Calu3 (cell line): Measurements from ENCODE around the gene CHMP4B. TPM values are rescaled to one million over a fixed set of nuclear protein-coding genes. Genes with fewer than 3 reads are reported as not detected.

Experiments used
- BruUV-seq: library from RNA; stranded (reverse); fragments of 400-500 nt; replicated peaks from 2 replicates; lab custom pipeline; 2021; lab: Mats Ljungman, UMichigan
- CTCF ChIA-PET: fragments of 300-600 bp; sonication (Branson Sonifier 250); formaldehyde crosslinking; loops from one replicate; lab custom pipeline; 2022; ENCODE audit warnings: antibody characterized with exemption; lab: Charles Lee
- DNase-seq: peaks from one replicate; pipeline ENCODE4 v3.0.0; 2022
- H3K27ac Mint-ChIP-seq: one replicate; pipeline ENCODE4 v1.8.0; 2022; ENCODE audit warnings: mixed read lengths; ENCODE audit not compliant: unreplicated experiment
- H3K27me3 Mint-ChIP-seq: one replicate; pipeline ENCODE4 v1.8.0; 2022; ENCODE audit warnings: mixed read lengths; ENCODE audit not compliant: unreplicated experiment
- H3K36me3 Mint-ChIP-seq: one replicate; pipeline ENCODE4 v1.8.0; 2022; ENCODE audit warnings: mild to moderate bottlenecking, moderate library complexity, mixed read lengths; ENCODE audit not compliant: insufficient read depth, unreplicated experiment
- H3K4me1 Mint-ChIP-seq: one replicate; pipeline ENCODE4 v1.8.0; 2022; ENCODE audit warnings: mild to moderate bottlenecking, low read depth, mixed read lengths; ENCODE audit not compliant: unreplicated experiment
- H3K4me3 Mint-ChIP-seq: one replicate; pipeline ENCODE4 v1.8.0; 2022; ENCODE audit warnings: mild to moderate bottlenecking, low read depth, moderate library complexity, mixed read lengths; ENCODE audit not compliant: unreplicated experiment
- H3K9me3 Mint-ChIP-seq: one replicate; pipeline ENCODE4 v1.8.0; 2022; ENCODE audit warnings: low read depth, mixed read lengths; ENCODE audit not compliant: unreplicated experiment
- intact Hi-C: fragments of 100-400 bp; cut with micrococcal nuclease; formaldehyde crosslinking; loops from one replicate; pipeline ENCODE4 v1.10.0; 2022; ENCODE audit not compliant: unreplicated experiment
- total RNA-seq: library from RNA; stranded (reverse); gene quantifications from 2 replicates; pipeline ENCODE4 v1.2.3, GENCODE V29; 2022
- TF ChIP-seq, protein P1 (sequence below): fragments of 200-600 bp; IDR thresholded peaks from one replicate; pipeline ENCODE4 v1.8.0; 2022; ENCODE audit warnings: antibody characterized with exemption; ENCODE audit not compliant: unreplicated experiment

Gene CHMP4B
- total RNA-seq, 1 experiment from 2014 or later: 234 TPM

- Mint-ChIP-seq H3K4me1 (peaks cover 15% of the 10 kb centered on the region), H3K36me3 (peaks cover 69% of the 10 kb centered on the region), H3K4me3 (no peak overlapping the region), H3K27me3 (no peaks in the 10 kb centered on the region), H3K27ac (no peak overlapping the region), H3K9me3 (no peaks in the 10 kb centered on the region)
- DNase-seq: no peak
- TF ChIP-seq, protein P1, sequence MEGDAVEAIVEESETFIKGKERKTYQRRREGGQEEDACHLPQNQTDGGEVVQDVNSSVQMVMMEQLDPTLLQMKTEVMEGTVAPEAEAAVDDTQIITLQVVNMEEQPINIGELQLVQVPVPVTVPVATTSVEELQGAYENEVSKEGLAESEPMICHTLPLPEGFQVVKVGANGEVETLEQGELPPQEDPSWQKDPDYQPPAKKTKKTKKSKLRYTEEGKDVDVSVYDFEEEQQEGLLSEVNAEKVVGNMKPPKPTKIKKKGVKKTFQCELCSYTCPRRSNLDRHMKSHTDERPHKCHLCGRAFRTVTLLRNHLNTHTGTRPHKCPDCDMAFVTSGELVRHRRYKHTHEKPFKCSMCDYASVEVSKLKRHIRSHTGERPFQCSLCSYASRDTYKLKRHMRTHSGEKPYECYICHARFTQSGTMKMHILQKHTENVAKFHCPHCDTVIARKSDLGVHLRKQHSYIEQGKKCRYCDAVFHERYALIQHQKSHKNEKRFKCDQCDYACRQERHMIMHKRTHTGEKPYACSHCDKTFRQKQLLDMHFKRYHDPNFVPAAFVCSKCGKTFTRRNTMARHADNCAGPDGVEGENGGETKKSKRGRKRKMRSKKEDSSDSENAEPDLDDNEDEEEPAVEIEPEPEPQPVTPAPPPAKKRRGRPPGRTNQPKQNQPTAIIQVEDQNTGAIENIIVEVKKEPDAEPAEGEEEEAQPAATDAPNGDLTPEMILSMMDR: no peak
- BruUV-seq: no TSS peak
- CTCF ChIA-PET: interaction anchor here (0.7 kb wide), 1 partner anchor 63 kb away, joined by 3 read pairs; no protein-coding TSS in a partner anchor
- intact Hi-C loops: no loop called here
Observed at GRCh38 chr20:33851842-33852466, 40.8 kb downstream of the CHMP4B start.

GRCh38 chr20:33852626-33853506, 41.7 kb downstream of the CHMP4B start:
- Mint-ChIP-seq H3K4me3 (no peak overlapping the region), H3K4me1 (peaks cover 8% of the 10 kb centered on the region), H3K36me3 (peaks cover 74% of the 10 kb centered on the region), H3K27me3 (no peaks in the 10 kb centered on the region), H3K27ac (no peak overlapping the region), H3K9me3 (no peaks in the 10 kb centered on the region)
- no TSS peak for BruUV-seq
- no peak for DNase-seq
- intact Hi-C loops: no loop called here
- CTCF ChIA-PET: interaction anchor here (1.6 kb wide), 1 partner anchor 10 kb away, joined by 3 read pairs; no protein-coding TSS in a partner anchor
- TF ChIP-seq, protein P1: no peak

DNA sequence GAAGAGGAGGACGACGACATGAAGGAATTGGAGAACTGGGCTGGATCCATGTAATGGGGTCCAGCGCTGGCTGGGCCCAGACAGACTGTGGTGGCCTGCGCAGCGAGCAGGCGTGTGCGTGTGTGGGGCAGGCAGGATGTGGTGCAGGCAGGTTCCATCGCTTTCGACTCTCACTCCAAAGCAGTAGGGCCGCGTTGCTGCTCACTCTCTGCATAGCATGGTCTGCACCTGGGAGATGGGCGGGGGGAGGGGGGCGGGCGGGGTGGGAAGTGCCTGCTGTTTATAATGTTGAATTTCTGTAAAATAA, 42.3 kb downstream of the CHMP4B start:
- Mint-ChIP-seq H3K4me3 (no peak overlapping the region), H3K9me3 (no peaks in the 10 kb centered on the region), H3K36me3 (peaks cover 74% of the 10 kb centered on the region), H3K27ac (no peak overlapping the region), H3K27me3 (no peaks in the 10 kb centered on the region), H3K4me1 (peaks cover 10% of the 10 kb centered on the region)
- no peak for DNase-seq
- CTCF ChIA-PET: interaction anchor here (1.6 kb wide), 1 partner anchor 10 kb away, joined by 3 read pairs; no protein-coding TSS in a partner anchor
- BruUV-seq: no TSS peak
- intact Hi-C loops: no loop called here
- TF ChIP-seq, protein P1: no peak

- no peak overlapping the region for H3K27ac Mint-ChIP-seq
- CTCF ChIA-PET: interaction anchor here (0.6 to 1.6 kb wide), 4 partner anchors 50 to 344 kb away, joined by 3 to 6 read pairs (median 3); no protein-coding TSS in a partner anchor
- peaks cover 17% of the 10 kb centered on the region for H3K4me1 Mint-ChIP-seq
- TF ChIP-seq, protein P1: no peak
- no peak overlapping the region for H3K4me3 Mint-ChIP-seq
- H3K36me3 Mint-ChIP-seq: peaks cover 64% of the 10 kb centered on the region
- H3K27me3 Mint-ChIP-seq: no peaks in the 10 kb centered on the region
- no TSS peak for BruUV-seq
- DNase-seq: no peak
- no peaks in the 10 kb centered on the region for H3K9me3 Mint-ChIP-seq
- intact Hi-C loops: no loop called here
Observed at GRCh38 chr20:33857722-33858563, 46.8 kb downstream of the CHMP4B start.
